ENCODE measurements around the gene RNF217.

RNF217 gene

DNA sequence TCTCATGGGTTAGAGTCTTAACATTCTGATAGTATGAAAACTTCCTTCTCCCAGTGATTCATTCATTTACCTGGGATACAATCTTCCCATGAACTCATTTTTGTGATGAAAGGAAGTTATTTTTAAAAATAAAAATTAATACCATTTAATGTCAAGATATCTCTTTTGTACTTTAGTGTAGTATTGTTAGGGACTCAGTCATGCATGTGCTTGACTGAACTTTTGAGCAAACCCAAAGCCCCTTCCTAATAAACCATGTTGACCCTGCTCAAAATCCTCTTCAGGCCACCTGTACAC is 52.4 kb downstream of the RNF217 start:
- Histone ChIP-seq H2AFZ (ENCODE audit: low read length) (no peak overlapping the region), H3K9me3 (replicated peaks in 1 of 2; ENCODE audit: control insufficient read depth in 2 of 2, insufficient read depth in 1 of 2, low read depth in 1 of 2, low read length in 2 of 2) (no peaks in the 10 kb centered on the region), H3K4ac (ENCODE audit: low read length) (no peak overlapping the region), H3K36me3 (replicated peaks in 1 of 2; ENCODE audit: control insufficient read depth in 2 of 2, insufficient read depth in 2 of 2, low read length in 2 of 2) (no peaks in the 10 kb centered on the region), H4K8ac (ENCODE audit: low read depth, low read length) (no peak overlapping the region), H2BK120ac (ENCODE audit: low read depth, low read length) (no peak overlapping the region), H3K4me2 (ENCODE audit: insufficient read depth, low read length, poor library complexity, severe bottlenecking) (no peak overlapping the region), H3K9ac (ENCODE audit: low read depth, low read length, poor library complexity) (no peak overlapping the region), H2AK5ac (ENCODE audit: low read depth, low read length) (no peak overlapping the region), H3K4me1 (ENCODE audit: control insufficient read depth in 2 of 2, insufficient read depth in 1 of 2, low read depth in 1 of 2, low read length in 2 of 2) (no peaks in the 10 kb centered on the region), H3K23ac (ENCODE audit: low read depth, low read length, poor library complexity) (no peak overlapping the region), H3K4me3 (ENCODE audit: low read length in 2 of 2) (no peak overlapping the region), H3K18ac (ENCODE audit: low read length) (no peak overlapping the region), H3K79me1 (ENCODE audit: low read depth, low read length) (no peaks in the 10 kb centered on the region), H2BK15ac (ENCODE audit: low read length) (no peak overlapping the region), H3K14ac (ENCODE audit: low read length) (no peak overlapping the region), H3K27me3 (ENCODE audit: control insufficient read depth in 3 of 3, insufficient read depth in 3 of 3, low read depth in 1 of 3, low read length in 3 of 3) (no peaks in the 10 kb centered on the region), H4K91ac (ENCODE audit: low read depth, low read length, poor library complexity) (no peak overlapping the region), H2BK12ac (ENCODE audit: low read length) (no peak overlapping the region), H2BK5ac (ENCODE audit: low read length) (no peak overlapping the region), H3K27ac (replicated peaks; ENCODE audit: low read length) (no peak overlapping the region)
- no peak for DNase-seq (ENCODE audit: low spot score)

DNA sequence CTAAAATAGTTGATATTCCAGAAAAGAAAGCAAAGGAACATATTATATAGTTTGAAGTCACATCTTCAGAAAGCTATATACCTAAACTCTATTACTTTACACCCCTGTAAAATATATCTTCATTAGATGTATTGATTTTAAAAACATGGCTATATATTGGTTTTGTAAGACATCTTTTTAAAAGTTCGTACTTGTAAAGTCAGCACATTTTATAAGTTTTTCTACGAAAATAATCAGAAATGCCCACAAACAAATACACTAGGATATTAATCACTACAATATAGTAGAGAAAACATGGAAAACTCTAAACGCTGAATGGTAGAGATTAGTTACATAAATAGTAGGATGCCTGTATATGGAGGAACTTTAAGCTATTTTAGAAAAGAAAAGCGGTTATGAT is 52.9 kb downstream of the RNF217 start:
- H3K79me1 ChIP-seq (ENCODE audit: low read depth, low read length): no peaks in the 10 kb centered on the region
- no peak overlapping the region for H3K4ac ChIP-seq (ENCODE audit: low read length)
- no peak overlapping the region for H3K27ac ChIP-seq (replicated peaks; ENCODE audit: low read length)
- no peaks in the 10 kb centered on the region for H3K27me3 ChIP-seq (ENCODE audit: control insufficient read depth in 3 of 3, insufficient read depth in 3 of 3, low read depth in 1 of 3, low read length in 3 of 3)
- H3K23ac ChIP-seq (ENCODE audit: low read depth, low read length, poor library complexity): no peak overlapping the region
- no peak overlapping the region for H4K91ac ChIP-seq (ENCODE audit: low read depth, low read length, poor library complexity)
- WGBS, 2 donors (ENCODE audit: extremely low coverage in 2 of 2, insufficient read length in 2 of 2, insufficient replicate concordance in 1 of 2): no CpG with 5 or more reads among the region's 4 CpGs
- H3K4me2 ChIP-seq (ENCODE audit: insufficient read depth, low read length, poor library complexity, severe bottlenecking): no peak overlapping the region
- no peak overlapping the region for H2BK5ac ChIP-seq (ENCODE audit: low read length)
- no peak overlapping the region for H3K9ac ChIP-seq (ENCODE audit: low read depth, low read length, poor library complexity)
- no peak overlapping the region for H2AK5ac ChIP-seq (ENCODE audit: low read depth, low read length)
- no peaks in the 10 kb centered on the region for H3K36me3 ChIP-seq (replicated peaks in 1 of 2; ENCODE audit: control insufficient read depth in 2 of 2, insufficient read depth in 2 of 2, low read length in 2 of 2)
- no peak overlapping the region for H3K4me3 ChIP-seq (ENCODE audit: low read length in 2 of 2)
- no peak for DNase-seq (ENCODE audit: low spot score)
- no peak overlapping the region for H3K18ac ChIP-seq (ENCODE audit: low read length)
- no peaks in the 10 kb centered on the region for H3K4me1 ChIP-seq (ENCODE audit: control insufficient read depth in 2 of 2, insufficient read depth in 1 of 2, low read depth in 1 of 2, low read length in 2 of 2)
- H3K9me3 ChIP-seq (replicated peaks in 1 of 2; ENCODE audit: control insufficient read depth in 2 of 2, insufficient read depth in 1 of 2, low read depth in 1 of 2, low read length in 2 of 2): no peaks in the 10 kb centered on the region
- H2BK15ac ChIP-seq (ENCODE audit: low read length): no peak overlapping the region
- no peak overlapping the region for H2BK120ac ChIP-seq (ENCODE audit: low read depth, low read length)
- H2BK12ac ChIP-seq (ENCODE audit: low read length): no peak overlapping the region
- H4K8ac ChIP-seq (ENCODE audit: low read depth, low read length): no peak overlapping the region
- no peak overlapping the region for H3K14ac ChIP-seq (ENCODE audit: low read length)
- no peak overlapping the region for H2AFZ ChIP-seq (ENCODE audit: low read length)

DNA sequence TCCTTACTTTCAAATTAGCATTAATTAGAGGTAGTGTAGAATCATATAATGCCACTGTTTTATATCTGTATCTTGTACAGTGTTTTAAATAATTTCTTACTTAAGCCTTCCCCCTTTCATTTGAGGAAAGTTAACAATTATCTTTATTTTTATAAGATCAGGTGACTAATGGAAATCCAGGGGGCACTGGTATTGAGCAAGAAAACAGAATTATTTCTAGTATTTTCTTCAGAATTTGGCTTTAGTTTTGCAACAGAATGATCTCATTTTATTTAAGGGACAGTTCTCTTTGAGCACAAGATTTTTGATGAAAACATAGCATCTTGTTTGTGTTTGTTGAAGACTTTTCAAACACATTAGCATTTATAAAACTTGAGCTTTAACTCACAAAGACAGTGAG is 55.9 kb downstream of the RNF217 start:
- H3K4me3 ChIP-seq (ENCODE audit: low read length in 2 of 2): no peak overlapping the region
- H3K4me2 ChIP-seq (ENCODE audit: insufficient read depth, low read length, poor library complexity, severe bottlenecking): no peak overlapping the region
- no peak overlapping the region for H3K27ac ChIP-seq (replicated peaks; ENCODE audit: low read length)
- H2BK5ac ChIP-seq (ENCODE audit: low read length): no peak overlapping the region
- H2BK120ac ChIP-seq (ENCODE audit: low read depth, low read length): no peak overlapping the region
- no peak overlapping the region for H3K9ac ChIP-seq (ENCODE audit: low read depth, low read length, poor library complexity)
- H4K91ac ChIP-seq (ENCODE audit: low read depth, low read length, poor library complexity): no peak overlapping the region
- no peak for DNase-seq (ENCODE audit: low spot score)
- H3K27me3 ChIP-seq (ENCODE audit: control insufficient read depth in 3 of 3, insufficient read depth in 3 of 3, low read depth in 1 of 3, low read length in 3 of 3): no peaks in the 10 kb centered on the region
- H3K4me1 ChIP-seq (ENCODE audit: control insufficient read depth in 2 of 2, insufficient read depth in 1 of 2, low read depth in 1 of 2, low read length in 2 of 2): no peaks in the 10 kb centered on the region
- no peak overlapping the region for H3K14ac ChIP-seq (ENCODE audit: low read length)
- H3K18ac ChIP-seq (ENCODE audit: low read length): no peak overlapping the region
- H2BK15ac ChIP-seq (ENCODE audit: low read length): no peak overlapping the region
- no peak overlapping the region for H2AFZ ChIP-seq (ENCODE audit: low read length)
- no peak overlapping the region for H2AK5ac ChIP-seq (ENCODE audit: low read depth, low read length)
- H2BK12ac ChIP-seq (ENCODE audit: low read length): no peak overlapping the region
- no peak overlapping the region for H3K4ac ChIP-seq (ENCODE audit: low read length)
- H4K8ac ChIP-seq (ENCODE audit: low read depth, low read length): no peak overlapping the region
- H3K23ac ChIP-seq (ENCODE audit: low read depth, low read length, poor library complexity): no peak overlapping the region
- H3K79me1 ChIP-seq (ENCODE audit: low read depth, low read length): no peaks in the 10 kb centered on the region
- H3K36me3 ChIP-seq (replicated peaks in 1 of 2; ENCODE audit: control insufficient read depth in 2 of 2, insufficient read depth in 2 of 2, low read length in 2 of 2): no peaks in the 10 kb centered on the region
- H3K9me3 ChIP-seq (replicated peaks in 1 of 2; ENCODE audit: control insufficient read depth in 2 of 2, insufficient read depth in 1 of 2, low read depth in 1 of 2, low read length in 2 of 2): no peaks in the 10 kb centered on the region

DNA sequence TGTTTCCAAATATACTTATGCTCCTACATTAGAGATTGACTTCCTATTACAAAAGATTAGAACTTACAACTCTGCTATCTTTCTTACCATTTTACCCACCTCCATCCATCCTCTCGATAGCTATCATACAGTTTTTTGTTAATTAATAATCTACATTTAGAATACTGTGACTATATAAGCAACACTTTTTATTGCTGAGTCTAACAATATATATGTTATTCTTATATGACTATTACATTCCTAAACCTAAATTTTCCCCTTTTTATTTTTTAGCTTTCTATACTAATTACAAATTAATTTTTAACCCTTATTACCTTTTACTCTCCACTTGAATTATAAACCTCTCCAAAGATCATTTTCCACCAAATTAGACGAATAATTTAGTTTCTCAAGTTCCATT is 57.0 kb downstream of the RNF217 start:
- Histone ChIP-seq H3K18ac (ENCODE audit: low read length) (no peak overlapping the region), H3K27me3 (ENCODE audit: control insufficient read depth in 3 of 3, insufficient read depth in 3 of 3, low read depth in 1 of 3, low read length in 3 of 3) (no peaks in the 10 kb centered on the region), H3K4me3 (ENCODE audit: low read length in 2 of 2) (no peak overlapping the region), H3K9me3 (replicated peaks in 1 of 2; ENCODE audit: control insufficient read depth in 2 of 2, insufficient read depth in 1 of 2, low read depth in 1 of 2, low read length in 2 of 2) (no peaks in the 10 kb centered on the region), H2AK5ac (ENCODE audit: low read depth, low read length) (no peak overlapping the region), H3K4me1 (ENCODE audit: control insufficient read depth in 2 of 2, insufficient read depth in 1 of 2, low read depth in 1 of 2, low read length in 2 of 2) (no peaks in the 10 kb centered on the region), H3K79me1 (ENCODE audit: low read depth, low read length) (no peaks in the 10 kb centered on the region), H3K9ac (ENCODE audit: low read depth, low read length, poor library complexity) (no peak overlapping the region), H3K23ac (ENCODE audit: low read depth, low read length, poor library complexity) (no peak overlapping the region), H3K4ac (ENCODE audit: low read length) (no peak overlapping the region), H3K4me2 (ENCODE audit: insufficient read depth, low read length, poor library complexity, severe bottlenecking) (no peak overlapping the region), H3K36me3 (replicated peaks in 1 of 2; ENCODE audit: control insufficient read depth in 2 of 2, insufficient read depth in 2 of 2, low read length in 2 of 2) (no peaks in the 10 kb centered on the region), H2BK120ac (ENCODE audit: low read depth, low read length) (no peak overlapping the region), H2BK15ac (ENCODE audit: low read length) (no peak overlapping the region), H2AFZ (ENCODE audit: low read length) (no peak overlapping the region), H4K91ac (ENCODE audit: low read depth, low read length, poor library complexity) (no peak overlapping the region), H2BK12ac (ENCODE audit: low read length) (no peak overlapping the region), H3K27ac (replicated peaks; ENCODE audit: low read length) (no peak overlapping the region), H2BK5ac (ENCODE audit: low read length) (no peak overlapping the region), H3K14ac (ENCODE audit: low read length) (no peak overlapping the region), H4K8ac (ENCODE audit: low read depth, low read length) (no peak overlapping the region)
- DNase-seq (ENCODE audit: low spot score): no peak
- WGBS, 2 donors (ENCODE audit: extremely low coverage in 2 of 2, insufficient read length in 2 of 2, insufficient replicate concordance in 1 of 2): 100% methylated on average over 1 of the region's 2 CpGs; no CpG with 5 or more reads in 1 of the 2 donors

Measured in neuronal stem cell (in vitro differentiated cells).